Erythroblast (primary cell): ENCODE results near the gene NEU3.

ENCODE experiments used
- GATA1 ChIP-seq: IDR thresholded peaks from 2 replicates; pipeline ENCODE4 v1.6.1; 2011; ENCODE audit warnings: low read depth, mild to moderate bottlenecking, control low read depth, low read length, moderate library complexity
- POLR2A ChIP-seq: IDR thresholded peaks from 2 replicates; pipeline ENCODE4 v1.6.1; 2011; ENCODE audit warnings: mild to moderate bottlenecking, low read length

DNA sequence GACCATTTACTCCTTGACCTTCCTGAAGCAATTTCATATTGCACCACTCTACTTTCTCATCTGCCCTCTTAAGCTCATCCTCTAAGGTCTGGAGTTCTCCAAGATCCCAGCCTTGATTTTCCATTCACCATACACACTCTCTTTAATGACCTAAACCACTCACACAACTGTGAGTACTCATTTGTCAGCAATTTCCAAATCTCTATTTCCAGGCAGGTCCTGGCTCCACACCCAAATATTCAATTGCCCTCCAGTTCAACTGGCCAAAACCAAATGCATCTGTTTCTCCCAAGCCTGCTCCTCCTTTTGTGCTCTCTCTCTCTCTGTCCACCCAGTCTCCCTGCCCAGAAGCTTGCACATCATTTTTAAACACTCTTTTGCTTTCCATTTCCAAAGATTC lies 39.6 kb downstream of the NEU3 start:
- TF ChIP-seq POLR2A (no peak), GATA1 (no peak)
